Keratinocyte (primary cell): ENCODE measurements around the gene CISH. TPM values are rescaled to one million over a fixed set of nuclear protein-coding genes. Genes with fewer than 3 reads are reported as not detected.

ENCODE experiments used
- DNase-seq: peaks from one replicate; pipeline ENCODE4 v3.0.0-alpha.2; 2011; ENCODE audit warnings: low read depth, missing footprints, low spot score
- FAIRE-seq: peaks from 2 replicates; lab custom pipeline; 2011; peaks lifted over from hg19 to GRCh38; lab: Jason Lieb, UNC
- H2AFZ ChIP-seq: 2 replicates; pipeline ENCODE4 v1.6.0; 2012; ENCODE audit warnings: low read length, control low read depth, inconsistent platforms; ENCODE audit not compliant: control insufficient read depth
- H3K27ac ChIP-seq: 2 replicates; pipeline ENCODE4 v1.5.1; 2011; ENCODE audit warnings: low read length; ENCODE audit not compliant: control insufficient read depth, insufficient read depth
- H3K27me3 ChIP-seq: 3 replicates; pipeline ENCODE4 v1.6.0; 2011; ENCODE audit warnings: low read length; ENCODE audit not compliant: control insufficient read depth, insufficient read depth; ENCODE audit errors: extremely low read depth
- H3K36me3 ChIP-seq, 2 experiments: 2 replicates in 1 of 2; 3 replicates in 1 of 2; pipeline ENCODE4 v1.5.1; 2011; ENCODE audit warnings: low read length in 2 of 2, mild to moderate bottlenecking in 1 of 2; ENCODE audit not compliant: control insufficient read depth in 2 of 2, insufficient read depth in 2 of 2; ENCODE audit errors: extremely low read depth in 1 of 2
- H3K4me1 ChIP-seq: 3 replicates; pipeline ENCODE4 v1.5.1; 2011; ENCODE audit warnings: low read length; ENCODE audit not compliant: control insufficient read depth, insufficient read depth; ENCODE audit errors: extremely low read depth
- H3K4me2 ChIP-seq: 3 replicates; pipeline ENCODE4 v1.6.0; 2011; ENCODE audit warnings: low read depth, low read length; ENCODE audit not compliant: control insufficient read depth, insufficient read depth; ENCODE audit errors: extremely low read depth
- H3K4me3 ChIP-seq, 3 experiments: fragments of 200-600 bp in 1 of 3; sonication (generic) in 1 of 3; 2 replicates in 2 of 3; 3 replicates in 1 of 3; pipeline ENCODE4 v1.5.1; 2011 to 2016; ENCODE audit warnings: low read length in 3 of 3, mild to moderate bottlenecking in 3 of 3, control low read depth in 2 of 3, inconsistent platforms in 1 of 3, low read depth in 1 of 3, mixed read lengths in 1 of 3, mixed run types in 1 of 3, moderate library complexity in 1 of 3; ENCODE audit not compliant: control insufficient read depth in 2 of 3, insufficient read depth in 2 of 3; ENCODE audit errors: extremely low read depth in 1 of 3
- H3K79me2 ChIP-seq: 2 replicates; pipeline ENCODE4 v1.6.0; 2012; ENCODE audit warnings: low read length; ENCODE audit not compliant: control insufficient read depth, insufficient read depth
- H3K9ac ChIP-seq: 3 replicates; pipeline ENCODE4 v1.6.0; 2011; ENCODE audit warnings: low read length; ENCODE audit not compliant: control insufficient read depth, insufficient read depth; ENCODE audit errors: extremely low read depth
- H3K9me1 ChIP-seq: 3 replicates; pipeline ENCODE4 v1.6.0; 2011; ENCODE audit warnings: low read length; ENCODE audit not compliant: control insufficient read depth, insufficient read depth; ENCODE audit errors: extremely low read depth
- H3K9me3 ChIP-seq: 2 replicates; pipeline ENCODE4 v1.5.1; 2012; ENCODE audit warnings: low read depth, low read length; ENCODE audit not compliant: control insufficient read depth
- H4K20me1 ChIP-seq: 3 replicates; pipeline ENCODE4 v1.6.0; 2011; ENCODE audit warnings: low read length; ENCODE audit not compliant: control insufficient read depth, insufficient read depth; ENCODE audit errors: extremely low read depth
- EZH2 ChIP-seq: IDR thresholded peaks from one replicate; pipeline ENCODE4 v1.6.1; 2012; ENCODE audit warnings: inconsistent platforms, mild to moderate bottlenecking, low read length, moderate library complexity
- dilution Hi-C: fragments of 300-500 bp; cut with MboI; formaldehyde crosslinking; loops from one replicate; pipeline ENCODE4 v1.7.0; 2020; ENCODE audit warnings: low sequenced_read_pairs; ENCODE audit not compliant: extremely low pct_ligation_motif_present
- polyA plus RNA-seq, 5 experiments: library from polyadenylated mRNA; depleted of rRNA in 3 of 5; stranded (reverse) in 3 of 5; stranded (forward) in 1 of 5; unstranded in 1 of 5; fragments of >200 nt; gene quantifications; 1 replicate in 1 of 5; 2 replicates in 3 of 5; 3 replicates in 1 of 5; pipeline versions ENCODE4 v1.2.1 to v1.2.3, GENCODE V29; 2011 to 2012; ENCODE audit warnings: missing spikeins in 2 of 5, low read depth in 1 of 5, low replicate concordance in 1 of 5
- TF ChIP-seq, protein P1 (sequence below), 3 experiments: IDR thresholded peaks in 1 of 3; conservative IDR thresholded peaks in 1 of 3; optimal IDR thresholded peaks in 1 of 3; 2 replicates in 2 of 3; 3 replicates in 1 of 3; pipeline versions ENCODE3 to v1.5.1; 2011; ENCODE audit warnings: low read length in 3 of 3, mild to moderate bottlenecking in 3 of 3, moderate library complexity in 2 of 3, control low read depth in 1 of 3, inconsistent platforms in 1 of 3; ENCODE audit not compliant: insufficient read depth in 2 of 3; ENCODE audit errors: extremely low read depth in 1 of 3

CISH gene
- polyA plus RNA-seq, 1 donor (not counting 4 experiments of a cell fraction or from before 2014, with no cell fraction given): 1.8 TPM

DNA sequence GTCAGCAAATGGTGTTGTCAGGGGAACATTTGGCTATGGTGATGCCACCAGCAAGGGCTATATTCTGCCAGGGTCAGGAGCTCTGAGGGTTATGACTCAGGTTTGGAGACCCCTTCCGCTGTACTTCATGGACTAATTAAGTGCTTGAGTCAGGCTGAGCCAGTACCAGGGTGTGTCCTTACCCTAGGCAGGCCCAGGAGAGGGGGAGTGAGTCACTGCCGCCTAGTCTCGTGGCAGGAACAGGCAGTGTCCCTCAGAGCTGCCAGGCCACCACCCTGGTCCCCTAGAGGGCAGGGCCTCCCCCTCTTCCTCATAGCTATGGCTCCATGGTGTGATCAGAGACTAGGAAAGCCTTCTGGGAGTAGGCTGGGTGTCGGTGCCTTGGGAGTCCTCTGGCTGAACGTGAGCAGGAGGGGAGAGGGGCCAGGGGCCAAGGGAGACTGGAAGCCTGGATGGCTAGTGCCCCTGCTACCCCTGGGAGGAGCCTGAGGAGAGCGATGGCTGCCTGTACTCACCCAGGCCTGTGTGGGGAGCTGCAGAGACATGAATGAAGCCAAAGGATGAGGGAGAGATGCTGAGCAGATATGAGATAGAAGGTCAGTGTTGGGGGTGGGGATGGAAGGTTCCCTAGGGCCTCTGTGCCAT lies 16.0 kb upstream of the CISH start:
- Histone ChIP-seq H3K9ac (peak overlapping the region; percentile 48), H3K4me3 (peak overlapping the region in 1 of 3 experiments; percentile 46), H3K9me3 (no peaks in the 10 kb centered on the region), H2AFZ (no peak overlapping the region), H4K20me1 (no peaks in the 10 kb centered on the region), H3K4me2 (peak overlapping the region; percentile 72), H3K79me2 (peaks cover 83% of the 10 kb centered on the region), H3K27ac (peak overlapping the region; percentile 73), H3K9me1 (peaks cover 5% of the 10 kb centered on the region), H3K27me3 (no peaks in the 10 kb centered on the region), H3K36me3 (peaks cover 12 to 22% of the 10 kb centered on the region in 2 experiments), H3K4me1 (peaks cover 90% of the 10 kb centered on the region)
- dilution Hi-C loops: no loop called here
- peak; percentile 87 for DNase-seq
- TF ChIP-seq, protein P1, sequence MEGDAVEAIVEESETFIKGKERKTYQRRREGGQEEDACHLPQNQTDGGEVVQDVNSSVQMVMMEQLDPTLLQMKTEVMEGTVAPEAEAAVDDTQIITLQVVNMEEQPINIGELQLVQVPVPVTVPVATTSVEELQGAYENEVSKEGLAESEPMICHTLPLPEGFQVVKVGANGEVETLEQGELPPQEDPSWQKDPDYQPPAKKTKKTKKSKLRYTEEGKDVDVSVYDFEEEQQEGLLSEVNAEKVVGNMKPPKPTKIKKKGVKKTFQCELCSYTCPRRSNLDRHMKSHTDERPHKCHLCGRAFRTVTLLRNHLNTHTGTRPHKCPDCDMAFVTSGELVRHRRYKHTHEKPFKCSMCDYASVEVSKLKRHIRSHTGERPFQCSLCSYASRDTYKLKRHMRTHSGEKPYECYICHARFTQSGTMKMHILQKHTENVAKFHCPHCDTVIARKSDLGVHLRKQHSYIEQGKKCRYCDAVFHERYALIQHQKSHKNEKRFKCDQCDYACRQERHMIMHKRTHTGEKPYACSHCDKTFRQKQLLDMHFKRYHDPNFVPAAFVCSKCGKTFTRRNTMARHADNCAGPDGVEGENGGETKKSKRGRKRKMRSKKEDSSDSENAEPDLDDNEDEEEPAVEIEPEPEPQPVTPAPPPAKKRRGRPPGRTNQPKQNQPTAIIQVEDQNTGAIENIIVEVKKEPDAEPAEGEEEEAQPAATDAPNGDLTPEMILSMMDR (optimal IDR thresholded peaks at IDR 0.05 in 1 of 3, IDR thresholded peaks at IDR 0.05 in 1 of 3, conservative IDR thresholded peaks at IDR 0.05 in 1 of 3; ENCODE audit: extremely low read depth in 1 of 3, insufficient read depth in 2 of 3, low read length in 3 of 3): peak in 2 of 3 experiments; percentile 53
- TF ChIP-seq EZH2: no peak
- FAIRE-seq: peak; percentile 99

DNA sequence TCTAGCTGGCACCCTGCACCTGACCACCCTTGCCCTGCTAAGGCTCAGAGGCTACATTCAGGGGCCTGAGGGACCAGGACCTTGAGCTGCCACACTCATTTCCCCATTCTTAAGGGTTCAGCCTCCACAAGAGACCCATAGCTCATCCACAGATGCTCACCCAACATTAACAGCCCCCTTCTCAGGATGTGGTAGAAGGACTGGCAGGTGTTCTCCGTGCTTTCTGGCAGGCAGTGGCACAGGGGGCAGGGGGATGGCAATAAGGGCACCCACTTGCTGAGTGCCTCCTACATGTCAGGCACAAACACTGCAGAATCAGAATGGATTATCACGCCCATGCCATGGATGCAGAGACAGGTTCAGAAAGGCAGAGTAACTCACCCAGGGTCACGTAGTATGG lies 14.8 kb upstream of the CISH start:
- Histone ChIP-seq H3K9me1 (peaks cover 5% of the 10 kb centered on the region), H3K4me2 (no peak overlapping the region), H3K4me1 (peaks cover 86% of the 10 kb centered on the region), H2AFZ (no peak overlapping the region), H3K27me3 (no peaks in the 10 kb centered on the region), H4K20me1 (no peaks in the 10 kb centered on the region), H3K9me3 (no peaks in the 10 kb centered on the region), H3K9ac (no peak overlapping the region), H3K79me2 (peaks cover 72% of the 10 kb centered on the region), H3K4me3 (no peak overlapping the region), H3K27ac (no peak overlapping the region), H3K36me3 (peaks cover 10 to 21% of the 10 kb centered on the region in 2 experiments)
- no peak for TF ChIP-seq EZH2
- TF ChIP-seq, protein P1 (optimal IDR thresholded peaks at IDR 0.05 in 1 of 3, IDR thresholded peaks at IDR 0.05 in 1 of 3, conservative IDR thresholded peaks at IDR 0.05 in 1 of 3; ENCODE audit: extremely low read depth in 1 of 3, insufficient read depth in 2 of 3, low read length in 3 of 3): no peak
- dilution Hi-C loops: no loop called here
- DNase-seq: no peak
- peak; percentile 74 for FAIRE-seq
